HUES6 (cell line): ENCODE results near the gene SYCP2L.

ENCODE experiments used
- H3K27ac ChIP-seq: 2 replicates; pipeline ENCODE4 v1.7.0; 2013; ENCODE audit warnings: low read depth, mild to moderate bottlenecking, low read length, inconsistent platforms
- H3K27me3 ChIP-seq: 2 replicates; pipeline ENCODE4 v1.6.1; 2013; ENCODE audit warnings: low read length; ENCODE audit not compliant: control insufficient read depth, insufficient read depth
- H3K36me3 ChIP-seq: 2 replicates; pipeline ENCODE4 v1.6.1; 2013; ENCODE audit warnings: low read length; ENCODE audit not compliant: control insufficient read depth, insufficient read depth
- H3K4me1 ChIP-seq: 2 replicates; pipeline ENCODE4 v1.6.1; 2013; ENCODE audit warnings: low read length; ENCODE audit not compliant: control insufficient read depth, insufficient read depth
- H3K4me3 ChIP-seq: 2 replicates; pipeline ENCODE4 v1.5.1; 2013; ENCODE audit warnings: low read depth, low read length
- H3K9ac ChIP-seq: one replicate; pipeline ENCODE4 v1.6.1; 2013; ENCODE audit warnings: mild to moderate bottlenecking, low read length
- H3K9me3 ChIP-seq: 2 replicates; pipeline ENCODE4 v1.6.1; 2013; ENCODE audit warnings: low read depth, low read length; ENCODE audit not compliant: control insufficient read depth, insufficient read depth

Gene SYCP2L

GRCh38 chr6:11018225-11018624 lies 131.4 kb downstream of the SYCP2L start:
- Histone ChIP-seq H3K4me1 (peaks cover 14% of the 10 kb centered on the region; the same call in 1 of the 2 replicates), H3K4me3 (no peak overlapping the region), H3K9me3 (no peaks in the 10 kb centered on the region), H3K27ac (no peak overlapping the region), H3K27me3 (no peaks in the 10 kb centered on the region), H3K9ac (no peak overlapping the region), H3K36me3 (no peaks in the 10 kb centered on the region)

GRCh38 chr6:11021003-11021402 lies 134.2 kb downstream of the SYCP2L start:
- H3K27ac ChIP-seq: no peak overlapping the region

GRCh38 chr6:11021714-11022113 lies 134.9 kb downstream of the SYCP2L start:
- no peak overlapping the region for H3K27ac ChIP-seq

More at GRCh38 chr6:11021003-11021402, 134.2 kb downstream of the SYCP2L start:
- H3K4me1 ChIP-seq: peaks cover 30% of the 10 kb centered on the region
- H3K4me3 ChIP-seq: no peak overlapping the region
- H3K27me3 ChIP-seq: no peaks in the 10 kb centered on the region
- H3K9me3 ChIP-seq: no peaks in the 10 kb centered on the region
- no peaks in the 10 kb centered on the region for H3K36me3 ChIP-seq
- no peak overlapping the region for H3K9ac ChIP-seq

GRCh38 chr6:11023032-11023431 lies 136.2 kb downstream of the SYCP2L start:
- H3K27ac ChIP-seq: no peak overlapping the region
- no peaks in the 10 kb centered on the region for H3K36me3 ChIP-seq

More at GRCh38 chr6:11021714-11022113, 134.9 kb downstream of the SYCP2L start:
- Histone ChIP-seq H3K9me3 (no peaks in the 10 kb centered on the region), H3K36me3 (no peaks in the 10 kb centered on the region), H3K9ac (no peak overlapping the region), H3K4me3 (no peak overlapping the region), H3K4me1 (peaks cover 37% of the 10 kb centered on the region), H3K27me3 (no peaks in the 10 kb centered on the region)

More at GRCh38 chr6:11023032-11023431, 136.2 kb downstream of the SYCP2L start:
- H3K9ac ChIP-seq: no peak overlapping the region
- no peaks in the 10 kb centered on the region for H3K9me3 ChIP-seq
- no peak overlapping the region for H3K4me3 ChIP-seq
- no peaks in the 10 kb centered on the region for H3K27me3 ChIP-seq
- peaks cover 49% of the 10 kb centered on the region for H3K4me1 ChIP-seq
